GM21528 (cell line): ENCODE results near the gene FAM114A1.

Source experiments
- ATAC-seq: cut with Tn5 transposase; IDR thresholded peaks from one replicate; pipeline ENCODE4 v1.9.1; 2021; ENCODE audit warnings: mild to moderate bottlenecking, moderate library complexity; ENCODE audit not compliant: unreplicated experiment, low FRiP score

FAM114A1 gene

DNA sequence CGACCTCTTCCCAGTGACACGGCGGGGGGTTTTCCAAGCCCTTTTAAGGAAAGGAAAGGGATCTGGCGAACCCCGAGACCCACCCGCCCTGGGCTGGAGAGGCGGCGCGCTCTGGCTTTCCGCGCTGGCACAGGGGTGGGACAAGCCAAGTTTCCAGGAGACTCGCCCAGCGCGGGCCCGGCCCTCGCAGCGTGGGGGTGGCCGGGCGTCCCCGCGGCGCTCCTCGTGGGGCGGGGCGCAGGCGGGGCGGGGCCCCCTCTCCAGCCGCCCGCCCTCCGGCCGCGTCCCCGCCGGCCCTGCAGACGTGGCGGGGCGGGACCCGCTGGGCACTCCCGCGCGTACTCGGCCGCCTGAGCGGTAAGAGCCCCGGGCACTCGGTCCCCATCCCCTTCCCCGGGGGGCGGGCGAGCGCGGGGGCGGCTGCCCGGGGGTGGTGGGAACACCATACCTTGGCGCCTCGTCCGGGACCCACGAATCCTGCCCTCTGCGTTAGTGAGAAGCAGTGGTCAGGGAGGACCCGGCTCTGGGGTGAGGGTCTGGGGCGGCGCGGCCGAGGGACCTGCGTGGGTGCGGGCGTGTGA, at the start of gene FAM114A1:
Gene FAM114A1 (plus strand): TSS at position 329 of the 581 bp plus-strand sequence. CDS start 10,273 bp downstream, outside the sequence.
- ATAC-seq = peak; percentile 75

- ATAC-seq = no peak
Observed at GRCh38 chr4:38818441-38818976, 49.1 kb upstream of the FAM114A1 start.

- no peak for ATAC-seq
Observed at GRCh38 chr4:38819569-38819968, 48.0 kb upstream of the FAM114A1 start.

DNA sequence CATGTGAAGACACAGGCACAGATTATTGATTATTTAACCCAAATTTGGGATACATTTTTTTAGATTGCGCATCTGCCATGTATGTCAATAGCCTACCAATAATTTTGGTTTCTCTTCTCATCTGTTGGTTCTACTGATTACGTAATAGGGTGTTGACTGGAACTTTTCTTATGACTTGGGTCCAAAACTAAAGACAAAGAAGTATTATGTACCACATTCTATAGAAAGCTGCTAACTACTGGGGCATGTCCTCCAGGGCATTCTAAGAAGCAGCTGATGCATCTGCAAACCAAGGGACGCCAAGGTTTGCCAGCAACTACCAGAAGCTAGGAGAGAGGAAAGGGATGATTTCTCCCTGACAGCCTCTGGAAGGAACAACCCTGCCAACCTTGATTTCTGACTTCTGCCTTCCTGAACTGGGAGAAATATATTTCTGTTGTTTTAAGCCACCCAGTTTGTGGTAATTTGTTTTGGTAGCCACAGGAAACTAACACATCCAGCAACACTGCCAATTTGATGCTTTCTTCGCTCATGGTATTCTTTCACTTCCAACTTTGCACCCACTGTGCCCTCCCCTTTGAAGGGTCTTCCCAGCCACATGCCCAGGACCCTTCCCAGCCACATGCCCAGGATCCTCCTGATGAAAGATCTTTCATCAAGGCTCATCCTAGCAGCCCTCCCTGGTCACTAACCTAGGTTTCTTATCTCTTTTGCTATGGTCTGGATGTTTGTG, 47.1 kb upstream of the FAM114A1 start:
- ATAC-seq = no peak

DNA sequence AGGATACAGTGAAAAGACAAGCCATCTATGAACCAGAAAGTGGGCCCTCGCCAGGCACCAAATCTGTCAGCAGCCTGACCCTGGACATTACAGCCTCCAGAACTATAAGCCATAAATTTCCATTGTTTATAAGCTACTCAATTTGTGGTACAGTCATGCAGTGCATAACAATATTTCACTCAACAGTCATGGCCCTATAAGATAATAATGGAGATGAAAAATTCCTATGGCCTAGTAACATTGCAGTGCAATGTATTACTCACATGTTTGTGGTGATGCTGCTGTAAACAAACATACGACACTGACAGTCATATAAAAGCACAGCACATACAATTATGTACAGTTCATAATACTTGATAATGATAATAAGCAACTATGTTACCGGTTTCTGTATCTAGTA, 45.9 kb upstream of the FAM114A1 start:
- ATAC-seq = no peak

DNA sequence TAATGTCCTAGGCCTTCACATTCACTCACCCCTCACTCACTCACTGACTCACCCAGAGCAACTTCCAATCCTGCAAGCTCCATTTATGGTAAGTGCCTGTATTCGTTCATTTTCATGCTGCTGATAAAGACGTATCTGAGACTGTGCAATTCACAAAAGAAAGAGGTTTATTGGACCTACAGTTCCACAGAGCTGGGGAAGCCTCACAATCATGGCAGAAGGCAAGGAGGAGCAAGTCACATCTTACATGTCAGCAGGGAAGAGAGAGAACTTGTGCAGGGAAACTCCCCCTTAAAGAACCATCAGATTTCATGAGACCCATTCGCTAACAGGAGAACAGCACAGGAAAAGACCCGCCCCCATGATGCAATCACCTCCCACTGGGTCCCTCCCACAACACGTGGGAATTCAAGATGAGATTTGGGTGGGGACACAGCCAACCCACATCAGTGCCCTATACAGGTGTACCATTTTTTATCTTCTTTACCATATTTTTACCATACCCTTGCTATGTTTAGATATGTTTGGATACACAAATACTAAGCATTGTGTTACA, 44.8 kb upstream of the FAM114A1 start:
- no peak for ATAC-seq

GRCh38 chr4:38823766-38824165, 43.8 kb upstream of the FAM114A1 start:
- no peak for ATAC-seq

GRCh38 chr4:38829237-38829636, 38.4 kb upstream of the FAM114A1 start:
- ATAC-seq = no peak

DNA sequence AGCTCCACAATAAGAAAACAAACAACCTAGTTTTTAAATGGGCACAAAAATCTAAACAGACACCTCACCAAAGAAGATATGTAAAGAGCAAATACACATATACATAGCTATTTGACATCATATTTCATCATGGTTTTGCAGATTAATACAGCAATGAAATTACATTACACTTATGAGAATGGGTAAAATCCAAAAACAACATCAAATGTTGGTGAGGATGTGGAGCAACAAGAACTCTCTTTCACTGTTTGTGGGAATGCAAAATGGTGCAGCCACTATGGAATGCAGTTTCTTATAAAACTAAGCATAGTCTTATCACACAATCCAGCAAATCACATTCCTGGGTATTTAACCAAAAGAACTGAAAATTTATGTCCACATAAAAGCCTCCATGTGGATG, 36.0 kb upstream of the FAM114A1 start:
- no peak for ATAC-seq

GRCh38 chr4:38832206-38832605, 35.4 kb upstream of the FAM114A1 start:
- ATAC-seq = no peak

GRCh38 chr4:38832624-38833528, 34.7 kb upstream of the FAM114A1 start:
- no peak for ATAC-seq

GRCh38 chr4:38834570-38834969, 33.0 kb upstream of the FAM114A1 start:
- ATAC-seq = no peak

DNA sequence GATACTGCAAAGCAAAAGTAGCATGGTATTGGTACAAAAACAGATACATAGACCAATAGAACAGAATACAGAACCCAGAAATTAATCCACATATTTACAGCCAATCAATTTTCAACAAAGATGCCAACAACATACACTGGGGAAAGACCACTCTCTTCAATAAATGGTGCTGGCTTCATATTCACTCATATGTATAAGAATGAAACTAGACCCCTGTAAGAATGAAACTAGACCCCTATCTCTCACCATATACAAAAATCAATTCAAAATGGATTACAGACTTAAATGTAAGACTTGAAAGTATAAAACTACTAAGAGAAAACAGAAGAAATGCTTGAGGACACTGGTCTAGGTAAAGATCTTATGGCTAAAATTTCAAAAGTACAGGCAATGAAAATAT, 30.3 kb upstream of the FAM114A1 start:
- ATAC-seq = no peak

GRCh38 chr4:38837849-38838248, 29.8 kb upstream of the FAM114A1 start:
- ATAC-seq = no peak

DNA sequence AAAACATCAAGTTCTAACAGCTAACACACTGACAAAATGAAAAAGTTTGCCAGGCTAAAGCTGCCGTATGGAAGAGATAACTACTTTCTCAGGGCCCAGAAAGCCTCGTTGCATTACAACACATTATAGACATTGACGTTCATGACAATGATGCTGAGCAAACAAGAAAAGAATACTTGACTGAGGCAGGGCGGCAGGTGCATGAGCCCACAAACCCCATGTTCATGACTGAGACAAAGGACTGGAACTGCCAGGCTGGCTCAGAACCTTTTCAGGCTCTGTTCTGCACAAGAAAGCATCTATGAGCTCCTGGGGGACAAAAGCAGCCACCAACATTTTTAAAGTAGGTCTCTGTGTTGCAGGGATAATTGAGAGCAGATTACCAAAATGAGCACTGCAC, 24.6 kb upstream of the FAM114A1 start:
- ATAC-seq = no peak

- no peak for ATAC-seq
Observed at GRCh38 chr4:38846015-38846414, 21.6 kb upstream of the FAM114A1 start.

GRCh38 chr4:38855466-38855865, 12.1 kb upstream of the FAM114A1 start:
- no peak for ATAC-seq

GRCh38 chr4:38856046-38856445, 11.6 kb upstream of the FAM114A1 start:
- peak; percentile 51 for ATAC-seq

DNA sequence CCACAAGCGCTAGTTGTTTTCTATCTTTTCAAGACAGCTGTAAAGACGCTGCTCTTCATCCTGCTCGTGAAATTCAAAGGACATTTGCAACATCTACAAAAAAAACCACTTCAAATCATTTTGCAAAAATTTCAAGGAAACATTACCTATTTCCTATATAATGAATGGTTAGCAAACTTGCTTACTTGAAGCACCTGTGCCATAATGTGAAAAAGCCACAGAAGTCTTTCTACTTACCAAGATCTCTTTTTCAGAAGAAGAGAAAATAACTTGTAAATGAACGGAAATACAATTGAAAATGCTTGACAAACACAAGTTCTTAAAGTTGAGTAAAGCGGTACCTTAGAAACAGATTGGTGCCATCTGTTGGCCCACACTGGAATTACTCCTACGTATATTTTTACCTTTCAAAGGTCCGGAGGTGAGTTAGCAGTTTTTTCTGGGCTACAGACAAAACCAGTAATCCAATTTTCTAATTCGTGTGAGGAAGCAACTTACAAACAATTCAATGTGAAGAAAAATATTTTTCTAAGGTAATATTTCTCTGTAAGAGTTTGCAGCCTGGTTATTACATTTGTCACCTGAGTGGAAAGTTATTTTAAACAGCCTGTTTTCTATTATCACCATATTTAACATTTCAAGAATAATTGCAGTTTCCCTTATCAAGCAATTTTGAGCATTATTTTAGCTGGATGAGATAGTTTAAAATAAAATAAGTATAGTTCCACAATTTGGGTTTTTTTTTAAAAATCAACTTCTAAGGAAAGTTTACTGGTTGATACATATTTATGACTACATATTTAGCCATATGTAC, 10.9 kb upstream of the FAM114A1 start, which contains the start of gene TLR6:
Gene TLR6 (minus strand): TSS at position 294 of the 814 bp plus-strand sequence. CDS start 27,344 bp downstream, outside the sequence.
- ATAC-seq = peak; percentile 51
